Bone marrow (tissue), 2 donors: Measurements from ENCODE around the gene C4orf36.
"Not testable (repeated sequence)": the region's sequence is repeated elsewhere in the genome, so short reads cannot be mapped to it uniquely, and the experiment has no call there.

Source experiments
- DNase-seq, 2 donors: peaks; one replicate each; lab custom pipeline; 2025; lab: John Stamatoyannopoulos, UW

C4orf36 gene

DNA sequence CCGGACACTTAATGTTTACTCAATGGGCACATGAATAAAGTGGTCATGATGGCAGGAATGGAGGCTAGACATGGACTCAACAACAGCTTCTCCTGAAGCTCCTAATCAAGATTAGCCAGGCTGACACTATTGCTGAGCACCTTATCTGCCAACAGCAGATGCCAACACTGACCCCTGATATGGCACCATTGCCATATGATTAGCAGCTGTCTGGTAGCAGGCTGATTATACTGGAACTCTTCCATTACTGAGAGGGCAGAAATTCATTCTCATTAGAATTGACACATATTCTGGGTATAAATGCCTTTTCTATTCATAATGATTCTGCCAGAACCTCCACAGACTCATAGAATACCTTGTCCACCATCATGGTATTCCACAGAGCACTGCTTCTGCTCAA, 24.2 kb upstream of the C4orf36 start:
- no peak for DNase-seq

- no peak for DNase-seq
Observed at GRCh38 chr4:86910820-86911684, 18.8 kb upstream of the C4orf36 start.

DNA sequence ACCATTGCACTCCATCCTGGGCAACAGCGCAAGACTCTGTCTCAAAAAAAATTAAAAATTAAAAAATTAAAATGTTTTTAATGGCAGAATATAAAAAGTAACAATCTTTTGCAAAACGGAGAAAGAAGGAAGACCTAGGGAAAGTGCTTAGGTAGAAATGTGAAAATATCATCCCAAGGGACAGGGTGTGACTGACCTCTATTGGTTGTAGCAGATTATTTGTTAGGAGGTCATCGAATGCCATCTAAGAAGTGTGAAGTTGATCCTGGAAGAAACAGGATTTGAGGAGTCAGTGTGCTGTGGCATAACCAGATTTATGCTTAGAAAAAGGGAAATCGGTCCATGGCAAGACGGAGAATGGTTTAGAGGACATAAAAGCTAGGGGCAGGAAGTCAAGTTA, 18.1 kb upstream of the C4orf36 start:
- no peak for DNase-seq

DNA sequence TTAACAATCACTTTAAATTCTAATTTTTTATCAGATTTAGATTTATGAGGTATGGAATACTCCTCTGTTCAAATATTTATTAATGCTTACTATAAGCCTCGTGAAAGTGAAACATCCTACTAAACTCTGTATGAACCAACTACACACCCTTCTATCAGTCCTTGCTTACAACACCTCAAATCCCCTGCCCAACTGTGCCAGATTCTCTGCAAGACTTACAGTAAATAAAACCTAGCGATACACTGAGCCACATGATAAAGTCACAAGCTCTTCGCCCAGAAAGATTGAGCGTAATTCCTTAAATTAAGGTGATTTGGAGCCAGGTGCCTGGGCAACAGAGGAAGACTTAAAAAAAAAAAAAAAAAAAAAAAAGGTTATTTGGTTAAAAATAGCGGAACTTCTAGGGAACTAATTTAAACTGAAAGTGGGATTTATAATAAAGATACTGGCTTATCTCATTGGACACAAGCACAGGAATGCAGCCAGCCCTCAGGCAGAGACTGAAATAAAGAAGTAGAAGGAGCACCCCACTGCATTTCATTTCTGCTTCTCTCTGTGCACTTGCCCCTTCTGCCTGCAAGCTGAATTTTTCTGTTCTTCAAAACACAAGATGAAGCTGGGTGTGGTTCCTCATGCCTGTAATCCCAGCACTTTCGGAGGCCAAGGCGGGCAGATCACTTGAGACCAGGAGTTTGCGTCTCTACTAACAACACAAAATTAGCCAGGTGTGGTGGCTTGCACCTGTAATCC, 17.5 kb upstream of the C4orf36 start:
- no peak for DNase-seq

GRCh38 chr4:86908251-86908657, 16.0 kb upstream of the C4orf36 start:
- DNase-seq = peak in 1 of 2 donors; percentile 73

DNA sequence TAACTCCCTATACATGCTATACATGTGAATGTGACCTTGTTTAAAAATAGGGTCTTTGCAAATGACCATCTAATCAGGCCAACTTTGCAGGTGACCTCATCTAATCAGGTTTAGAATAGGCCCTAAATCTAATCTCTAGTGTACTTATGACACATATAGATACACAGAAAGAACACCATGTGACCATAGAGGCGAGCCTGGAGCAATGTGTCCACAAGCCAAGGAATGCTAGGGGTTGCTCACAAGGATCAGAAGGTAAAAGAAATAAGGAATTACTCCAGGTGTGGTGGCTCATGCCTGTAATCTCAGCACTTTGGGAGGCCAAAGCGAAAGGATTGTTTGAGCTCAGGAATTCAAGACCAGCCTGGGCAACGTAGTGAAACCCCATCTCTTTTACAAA, 9.6 kb upstream of the C4orf36 start:
- no peak for DNase-seq

- no peak for DNase-seq
Observed at GRCh38 chr4:86898562-86898961, 6.3 kb upstream of the C4orf36 start.

GRCh38 chr4:86896596-86896995, 4.4 kb upstream of the C4orf36 start:
- DNase-seq = no peak

DNA sequence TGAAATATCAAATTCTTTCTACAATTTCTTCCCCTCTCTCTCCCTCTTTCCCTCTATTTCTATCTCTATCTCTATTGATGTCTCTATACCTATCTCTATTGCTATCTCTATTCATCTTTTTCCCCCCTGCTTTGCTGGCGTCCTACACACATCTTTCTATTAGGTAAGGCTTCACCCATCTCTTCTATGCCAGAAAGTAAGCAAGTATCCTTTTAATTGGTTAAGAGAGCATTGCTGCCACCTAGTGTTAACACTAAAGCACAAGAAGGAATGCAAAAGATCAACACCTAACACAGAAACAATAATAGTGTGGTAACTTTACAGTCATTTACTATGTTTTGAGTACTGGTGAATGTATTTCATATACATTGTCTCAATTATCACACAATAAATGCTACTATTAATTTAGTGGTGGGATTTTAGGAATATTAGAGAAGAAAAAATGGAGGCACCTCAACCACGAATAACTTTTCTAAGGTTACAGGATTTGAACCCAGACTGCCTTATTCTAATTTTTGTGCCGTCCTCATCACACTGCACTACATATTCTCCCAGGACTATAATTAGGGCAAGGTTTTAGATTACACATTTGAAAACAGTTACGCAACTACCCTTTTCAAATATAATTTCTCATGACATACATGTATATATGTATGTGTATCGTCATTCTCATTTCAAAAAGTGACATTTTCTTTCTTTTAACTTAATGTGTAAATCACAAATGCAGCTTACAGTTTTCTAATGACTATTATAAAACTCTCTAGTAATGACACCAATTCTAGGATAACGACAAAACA, 3.7 kb upstream of the C4orf36 start:
- DNase-seq = peak in 1 of 2 donors; percentile 42

GRCh38 chr4:86894455-86894854, 2.2 kb upstream of the C4orf36 start:
- no peak for DNase-seq

GRCh38 chr4:86893136-86893535, 914 bp upstream of the C4orf36 start:
- DNase-seq = no peak

DNA sequence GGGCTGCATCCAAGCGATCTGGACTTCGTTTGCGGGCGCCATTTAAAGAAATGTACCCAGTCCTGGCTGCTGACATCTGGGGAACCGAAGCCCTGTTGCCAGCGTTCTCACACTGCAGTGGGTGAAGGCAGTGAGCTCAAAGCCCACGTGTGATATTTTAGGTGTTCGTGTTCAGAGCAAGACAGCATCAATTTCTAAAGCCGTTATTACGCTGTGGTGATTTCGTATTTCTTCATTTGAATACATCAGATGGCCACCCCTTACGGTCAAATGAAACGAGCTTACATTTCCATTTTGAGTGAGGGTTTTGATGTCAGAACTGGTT, 376 bp upstream of the C4orf36 start:
- no peak for DNase-seq

- DNase-seq = no peak
Observed at GRCh38 chr4:86890790-86891189, 1.4 kb downstream of the C4orf36 start.

- no peak for DNase-seq
Observed at GRCh38 chr4:86879641-86880040, 12.6 kb downstream of the C4orf36 start.

DNA sequence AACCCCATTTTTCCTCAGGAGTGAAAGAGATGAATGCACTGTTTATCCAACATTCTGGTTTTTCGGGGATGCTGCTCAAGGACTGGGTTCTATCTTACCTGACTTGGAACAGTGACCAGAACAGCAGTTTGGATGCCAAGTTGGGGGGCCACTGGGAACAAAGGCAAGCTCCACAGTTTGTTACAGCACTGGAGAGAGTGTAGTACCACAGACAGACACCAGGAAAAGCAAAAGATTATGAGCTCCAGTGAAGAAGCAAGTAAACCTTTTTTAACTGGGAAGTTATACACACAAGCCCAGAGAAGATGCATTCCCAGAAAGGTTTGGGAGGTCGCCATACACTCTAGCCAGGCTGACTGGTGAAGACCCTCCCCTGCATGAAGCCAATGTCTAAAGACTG, 13.6 kb downstream of the C4orf36 start:
- DNase-seq = no peak

GRCh38 chr4:86876894-86877685, 15.1 kb downstream of the C4orf36 start:
- DNase-seq = no peak

- DNase-seq = not testable (repeated sequence)
Observed at GRCh38 chr4:86875436-86875835, 16.8 kb downstream of the C4orf36 start.

GRCh38 chr4:86872135-86872534, 20.1 kb downstream of the C4orf36 start:
- DNase-seq = no peak

DNA sequence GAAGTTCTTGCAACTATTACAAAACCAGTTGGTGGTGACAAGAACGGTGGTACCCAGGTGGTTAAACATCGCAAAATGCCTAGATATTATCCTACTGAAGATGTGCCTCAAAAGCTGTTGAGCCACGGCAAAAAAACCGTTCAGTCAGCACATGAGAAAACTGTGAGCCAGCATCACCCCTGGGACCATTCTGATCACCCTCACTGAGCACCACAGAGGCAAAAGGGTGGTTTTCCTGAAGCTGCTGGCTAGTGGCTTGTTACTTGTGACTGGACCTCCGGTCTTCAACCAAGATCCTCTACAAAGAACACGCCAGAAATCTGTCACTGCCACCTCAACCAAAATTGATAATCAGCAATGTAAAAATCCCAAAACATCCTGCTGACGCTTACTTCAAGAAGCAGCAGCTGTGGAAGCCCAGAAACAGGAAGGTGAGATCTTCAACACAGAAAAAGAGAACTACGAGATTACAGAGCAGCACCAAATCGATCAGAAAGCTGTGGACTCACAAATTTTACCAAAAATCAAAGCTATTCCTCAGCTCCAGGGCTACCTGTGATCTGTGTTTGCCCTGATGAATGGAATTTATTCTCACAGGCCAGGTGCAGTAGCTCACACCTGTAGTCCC, 21.7 kb downstream of the C4orf36 start:
- no peak for DNase-seq

- DNase-seq = no peak
Observed at GRCh38 chr4:86857341-86858052, 34.7 kb downstream of the C4orf36 start.

DNA sequence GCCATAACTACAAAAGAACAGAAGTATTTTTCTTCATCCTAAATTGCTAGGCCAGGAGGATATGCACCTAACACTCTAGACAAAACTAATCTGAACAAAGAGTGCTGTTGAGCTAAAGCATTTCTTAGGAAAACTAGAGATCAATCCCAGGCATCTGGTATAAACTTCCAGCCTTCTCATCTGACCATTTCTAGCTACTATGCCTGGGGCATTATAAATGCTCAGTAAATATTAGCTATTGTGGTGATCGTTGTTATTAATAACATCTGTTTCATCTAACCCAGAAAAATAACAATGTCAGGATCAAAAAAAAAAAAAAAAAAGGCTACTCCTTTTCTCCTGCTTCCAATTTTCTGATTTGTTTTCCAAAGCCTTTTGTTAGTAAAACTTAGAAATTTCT, 35.3 kb downstream of the C4orf36 start:
- DNase-seq = no peak
